GM12878 (cell line): ENCODE data around the gene MTFP1.

Source experiments
- EZH2 ChIP-seq: IDR thresholded peaks from 2 replicates; pipeline ENCODE4 v1.6.1; 2012; ENCODE audit warnings: low read depth, mild to moderate bottlenecking, control low read depth, inconsistent platforms, low read length, borderline replicate concordance; ENCODE audit not compliant: control insufficient read depth
- KDM1A ChIP-seq: fragments of 200-600 bp; sonication (generic); IDR thresholded peaks from 2 replicates; pipeline ENCODE4 v1.6.1; 2016; ENCODE audit warnings: borderline replicate concordance
- NFIC ChIP-seq: IDR thresholded peaks from 2 replicates; pipeline ENCODE4 v1.6.1; 2012; ENCODE audit warnings: low read depth, mild to moderate bottlenecking, inconsistent platforms, low read length, moderate library complexity
- SMC3 ChIP-seq: IDR thresholded peaks from 2 replicates; pipeline ENCODE4 v1.6.1; 2011; ENCODE audit warnings: low read length, improper control_type of control experiment, borderline replicate concordance
- TCF12 ChIP-seq: IDR thresholded peaks from 2 replicates; pipeline ENCODE4 v1.6.1; 2011; ENCODE audit warnings: low read depth, mild to moderate bottlenecking, low read length
- YY1 ChIP-seq: IDR thresholded peaks from 2 replicates; pipeline ENCODE4 v1.6.1; 2011; ENCODE audit warnings: low read depth, mild to moderate bottlenecking, low read length
- TF ChIP-seq, protein P1 (sequence below), 3 experiments: IDR thresholded peaks in 2 of 3; conservative IDR thresholded peaks in 1 of 3; 2 replicates each; pipeline ENCODE4 v1.5.1; 2011; ENCODE audit warnings: low read depth in 3 of 3, low read length in 3 of 3, mild to moderate bottlenecking in 3 of 3, control low read depth in 2 of 3, moderate library complexity in 2 of 3, inconsistent platforms in 1 of 3, mixed read lengths in 1 of 3; ENCODE audit not compliant: control insufficient read depth in 2 of 3, insufficient read depth in 1 of 3; ENCODE audit errors: extremely low read depth in 1 of 3
- TF ChIP-seq, protein P2 (sequence below): IDR thresholded peaks from 2 replicates; pipeline ENCODE4 v1.6.1; 2012; ENCODE audit warnings: low read depth, low read length, improper control_type of control experiment
- TF ChIP-seq, protein P3 (sequence below): IDR thresholded peaks from 2 replicates; pipeline ENCODE4 v1.6.1; 2012; ENCODE audit warnings: mild to moderate bottlenecking, low read depth, low read length
- TF ChIP-seq, protein P4 (sequence below): IDR thresholded peaks from 2 replicates; pipeline ENCODE4 v1.6.1; 2011; ENCODE audit warnings: low read depth, mild to moderate bottlenecking, low read length, moderate library complexity, borderline replicate concordance; ENCODE audit errors: extremely low read depth

DNA sequence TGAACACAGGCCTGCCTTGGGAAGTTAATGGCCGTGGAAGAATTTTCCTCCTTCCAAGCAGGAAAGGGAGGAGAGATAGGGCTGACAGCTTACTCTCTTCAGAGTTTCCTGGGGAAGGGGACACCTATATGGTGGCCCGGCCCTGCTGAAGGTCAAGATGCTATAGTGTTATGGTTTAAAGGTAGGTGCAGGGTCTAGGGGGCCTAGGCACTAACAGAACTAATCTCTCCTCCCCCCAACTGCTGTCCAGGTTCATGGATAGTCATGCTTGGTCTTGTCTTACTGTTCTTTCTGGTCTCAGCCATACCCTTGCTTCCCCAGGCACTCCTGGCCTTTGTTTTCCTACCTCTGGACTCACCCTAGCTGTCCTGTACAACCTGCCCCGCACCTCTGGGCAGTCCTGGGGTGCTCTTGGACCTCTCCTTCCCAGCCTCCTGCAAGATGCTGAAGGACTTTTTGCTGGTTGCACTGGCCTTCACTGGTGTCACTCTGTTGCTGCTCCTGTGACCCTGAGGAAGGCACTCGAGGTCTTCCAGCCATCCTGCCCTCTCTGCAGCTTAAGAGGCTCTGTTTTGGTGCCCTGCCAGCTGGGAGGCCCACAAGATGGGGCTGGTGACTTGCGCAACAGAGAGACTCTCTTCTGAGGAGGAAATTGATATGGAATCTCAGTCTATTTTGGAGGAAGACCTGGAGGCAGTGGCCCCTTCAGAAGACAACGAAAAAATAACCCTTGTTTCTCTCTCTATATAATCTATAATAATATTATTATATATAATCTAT lies 28.4 kb downstream of the MTFP1 start:
- TF ChIP-seq SMC3 = no peak
- no peak for TF ChIP-seq KDM1A
- TF ChIP-seq, protein P1, sequence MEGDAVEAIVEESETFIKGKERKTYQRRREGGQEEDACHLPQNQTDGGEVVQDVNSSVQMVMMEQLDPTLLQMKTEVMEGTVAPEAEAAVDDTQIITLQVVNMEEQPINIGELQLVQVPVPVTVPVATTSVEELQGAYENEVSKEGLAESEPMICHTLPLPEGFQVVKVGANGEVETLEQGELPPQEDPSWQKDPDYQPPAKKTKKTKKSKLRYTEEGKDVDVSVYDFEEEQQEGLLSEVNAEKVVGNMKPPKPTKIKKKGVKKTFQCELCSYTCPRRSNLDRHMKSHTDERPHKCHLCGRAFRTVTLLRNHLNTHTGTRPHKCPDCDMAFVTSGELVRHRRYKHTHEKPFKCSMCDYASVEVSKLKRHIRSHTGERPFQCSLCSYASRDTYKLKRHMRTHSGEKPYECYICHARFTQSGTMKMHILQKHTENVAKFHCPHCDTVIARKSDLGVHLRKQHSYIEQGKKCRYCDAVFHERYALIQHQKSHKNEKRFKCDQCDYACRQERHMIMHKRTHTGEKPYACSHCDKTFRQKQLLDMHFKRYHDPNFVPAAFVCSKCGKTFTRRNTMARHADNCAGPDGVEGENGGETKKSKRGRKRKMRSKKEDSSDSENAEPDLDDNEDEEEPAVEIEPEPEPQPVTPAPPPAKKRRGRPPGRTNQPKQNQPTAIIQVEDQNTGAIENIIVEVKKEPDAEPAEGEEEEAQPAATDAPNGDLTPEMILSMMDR (IDR thresholded peaks at IDR 0.05 in 2 of 3, conservative IDR thresholded peaks at IDR 0.05 in 1 of 3; ENCODE audit: control insufficient read depth in 2 of 3, extremely low read depth in 1 of 3, insufficient read depth in 1 of 3, low read depth in 3 of 3, low read length in 3 of 3) = peak in 1 of 3 experiments; percentile 17; a peak in 1 of 6 replicates
- TF ChIP-seq, protein P2, sequence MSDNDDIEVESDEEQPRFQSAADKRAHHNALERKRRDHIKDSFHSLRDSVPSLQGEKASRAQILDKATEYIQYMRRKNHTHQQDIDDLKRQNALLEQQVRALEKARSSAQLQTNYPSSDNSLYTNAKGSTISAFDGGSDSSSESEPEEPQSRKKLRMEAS = no peak
- no peak for TF ChIP-seq TCF12
- TF ChIP-seq, protein P3, sequence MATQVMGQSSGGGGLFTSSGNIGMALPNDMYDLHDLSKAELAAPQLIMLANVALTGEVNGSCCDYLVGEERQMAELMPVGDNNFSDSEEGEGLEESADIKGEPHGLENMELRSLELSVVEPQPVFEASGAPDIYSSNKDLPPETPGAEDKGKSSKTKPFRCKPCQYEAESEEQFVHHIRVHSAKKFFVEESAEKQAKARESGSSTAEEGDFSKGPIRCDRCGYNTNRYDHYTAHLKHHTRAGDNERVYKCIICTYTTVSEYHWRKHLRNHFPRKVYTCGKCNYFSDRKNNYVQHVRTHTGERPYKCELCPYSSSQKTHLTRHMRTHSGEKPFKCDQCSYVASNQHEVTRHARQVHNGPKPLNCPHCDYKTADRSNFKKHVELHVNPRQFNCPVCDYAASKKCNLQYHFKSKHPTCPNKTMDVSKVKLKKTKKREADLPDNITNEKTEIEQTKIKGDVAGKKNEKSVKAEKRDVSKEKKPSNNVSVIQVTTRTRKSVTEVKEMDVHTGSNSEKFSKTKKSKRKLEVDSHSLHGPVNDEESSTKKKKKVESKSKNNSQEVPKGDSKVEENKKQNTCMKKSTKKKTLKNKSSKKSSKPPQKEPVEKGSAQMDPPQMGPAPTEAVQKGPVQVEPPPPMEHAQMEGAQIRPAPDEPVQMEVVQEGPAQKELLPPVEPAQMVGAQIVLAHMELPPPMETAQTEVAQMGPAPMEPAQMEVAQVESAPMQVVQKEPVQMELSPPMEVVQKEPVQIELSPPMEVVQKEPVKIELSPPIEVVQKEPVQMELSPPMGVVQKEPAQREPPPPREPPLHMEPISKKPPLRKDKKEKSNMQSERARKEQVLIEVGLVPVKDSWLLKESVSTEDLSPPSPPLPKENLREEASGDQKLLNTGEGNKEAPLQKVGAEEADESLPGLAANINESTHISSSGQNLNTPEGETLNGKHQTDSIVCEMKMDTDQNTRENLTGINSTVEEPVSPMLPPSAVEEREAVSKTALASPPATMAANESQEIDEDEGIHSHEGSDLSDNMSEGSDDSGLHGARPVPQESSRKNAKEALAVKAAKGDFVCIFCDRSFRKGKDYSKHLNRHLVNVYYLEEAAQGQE = no peak
- no peak for TF ChIP-seq NFIC
- TF ChIP-seq, protein P4, sequence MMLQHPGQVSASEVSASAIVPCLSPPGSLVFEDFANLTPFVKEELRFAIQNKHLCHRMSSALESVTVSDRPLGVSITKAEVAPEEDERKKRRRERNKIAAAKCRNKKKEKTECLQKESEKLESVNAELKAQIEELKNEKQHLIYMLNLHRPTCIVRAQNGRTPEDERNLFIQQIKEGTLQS = no peak
- no peak for TF ChIP-seq EZH2
- no peak for TF ChIP-seq YY1
